ENCODE results near the gene CCDC172. TPM values are rescaled to one million over a fixed set of nuclear protein-coding genes. Genes with fewer than 3 reads are reported as not detected.

The CCDC172 gene
- total and polyA plus RNA-seq, 2 donors (not counting 1 experiment from before 2014, with no cell fraction given) = not detected

DNA sequence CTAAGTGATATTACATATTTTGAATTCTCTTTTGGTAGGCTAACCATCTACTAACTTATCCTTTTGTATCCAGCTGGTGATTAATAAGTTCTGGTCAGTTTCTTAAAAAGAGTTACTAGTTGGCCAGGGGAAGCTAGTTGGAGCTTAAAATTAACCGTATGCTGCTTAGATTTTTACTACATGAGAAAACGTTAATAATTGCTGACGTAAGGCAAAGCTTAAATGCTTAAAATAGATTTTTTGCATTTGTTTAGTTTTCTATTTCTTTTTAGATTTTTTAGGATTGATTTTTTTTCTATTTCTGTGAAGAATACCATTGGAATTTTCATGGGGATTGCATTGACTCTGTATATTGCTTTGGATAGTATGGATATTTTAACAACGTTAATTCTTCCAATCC is 32.6 kb downstream of the CCDC172 start:
- no peak overlapping the region for H3K4me2 ChIP-seq (replicated peaks; ENCODE audit: low read depth, low read length, poor library complexity, severe bottlenecking)
- TF ChIP-seq EZH2 (IDR thresholded peaks at IDR 0.05; ENCODE audit: borderline replicate concordance, insufficient read depth, low read depth, low read length, poor library complexity, severe bottlenecking) = no peak
- TF ChIP-seq, protein P1, sequence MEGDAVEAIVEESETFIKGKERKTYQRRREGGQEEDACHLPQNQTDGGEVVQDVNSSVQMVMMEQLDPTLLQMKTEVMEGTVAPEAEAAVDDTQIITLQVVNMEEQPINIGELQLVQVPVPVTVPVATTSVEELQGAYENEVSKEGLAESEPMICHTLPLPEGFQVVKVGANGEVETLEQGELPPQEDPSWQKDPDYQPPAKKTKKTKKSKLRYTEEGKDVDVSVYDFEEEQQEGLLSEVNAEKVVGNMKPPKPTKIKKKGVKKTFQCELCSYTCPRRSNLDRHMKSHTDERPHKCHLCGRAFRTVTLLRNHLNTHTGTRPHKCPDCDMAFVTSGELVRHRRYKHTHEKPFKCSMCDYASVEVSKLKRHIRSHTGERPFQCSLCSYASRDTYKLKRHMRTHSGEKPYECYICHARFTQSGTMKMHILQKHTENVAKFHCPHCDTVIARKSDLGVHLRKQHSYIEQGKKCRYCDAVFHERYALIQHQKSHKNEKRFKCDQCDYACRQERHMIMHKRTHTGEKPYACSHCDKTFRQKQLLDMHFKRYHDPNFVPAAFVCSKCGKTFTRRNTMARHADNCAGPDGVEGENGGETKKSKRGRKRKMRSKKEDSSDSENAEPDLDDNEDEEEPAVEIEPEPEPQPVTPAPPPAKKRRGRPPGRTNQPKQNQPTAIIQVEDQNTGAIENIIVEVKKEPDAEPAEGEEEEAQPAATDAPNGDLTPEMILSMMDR (IDR thresholded peaks at IDR 0.05) = no peak
- Mint-ChIP-seq H3K9me3 (ENCODE audit: insufficient read depth) (peaks cover 6% of the 10 kb centered on the region), H3K4me3 (no peak overlapping the region), H3K27ac (no peak overlapping the region), H3K4me1 (no peaks in the 10 kb centered on the region), H3K27me3 (no peaks in the 10 kb centered on the region)
- ChIA-PET CTCF (no interaction called here), POLR2A (no interaction called here)
- H3K9ac ChIP-seq (ENCODE audit: low read length) = no peak overlapping the region
- no peak overlapping the region for H3K27ac ChIP-seq (ENCODE audit: low read length in 2 of 2)
- no peaks in the 10 kb centered on the region for H4K20me1 ChIP-seq (ENCODE audit: control insufficient read depth, insufficient read depth, low read length, poor library complexity, severe bottlenecking)
- no peaks in the 10 kb centered on the region for H3K9me3 ChIP-seq (ENCODE audit: control extremely low read depth in 1 of 3, control insufficient read depth in 2 of 3, insufficient read depth in 1 of 3, low read length in 2 of 3)
- DNase-seq (no peak), ATAC-seq (ENCODE audit: low read depth) (no peak)
- no peaks in the 10 kb centered on the region for H3K36me3 ChIP-seq (replicated peaks in 1 of 2; ENCODE audit: control extremely low read depth in 1 of 2, control insufficient read depth in 1 of 2, extremely low read depth in 1 of 2, insufficient read depth in 2 of 2, low read length in 1 of 2)
- no peaks in the 10 kb centered on the region for H3K79me2 ChIP-seq (ENCODE audit: control insufficient read depth, insufficient read depth, low read length)
- WGBS (ENCODE audit: insufficient coverage) = 100% methylated on average over 1 of the region's 4 CpGs
- H3K27me3 ChIP-seq (replicated peaks in 1 of 4; ENCODE audit: control extremely low read depth in 1 of 4, control insufficient read depth in 3 of 4, insufficient read depth in 4 of 4, low read length in 3 of 4) = no peaks in the 10 kb centered on the region
- H2AFZ ChIP-seq (ENCODE audit: insufficient read depth, low read depth, low read length, poor library complexity, severe bottlenecking) = no peak overlapping the region
- no peak overlapping the region for H3K4me3 ChIP-seq (ENCODE audit: control extremely low read depth in 1 of 5, extremely low read depth in 1 of 5, insufficient read depth in 1 of 5, low read depth in 2 of 5, low read length in 4 of 5)
- intact Hi-C loops (cut with micrococcal nuclease) = no loop called here
- no peaks in the 10 kb centered on the region for H3K4me1 ChIP-seq (ENCODE audit: control insufficient read depth in 2 of 2, insufficient read depth in 2 of 2, low read length in 2 of 2)

DNA sequence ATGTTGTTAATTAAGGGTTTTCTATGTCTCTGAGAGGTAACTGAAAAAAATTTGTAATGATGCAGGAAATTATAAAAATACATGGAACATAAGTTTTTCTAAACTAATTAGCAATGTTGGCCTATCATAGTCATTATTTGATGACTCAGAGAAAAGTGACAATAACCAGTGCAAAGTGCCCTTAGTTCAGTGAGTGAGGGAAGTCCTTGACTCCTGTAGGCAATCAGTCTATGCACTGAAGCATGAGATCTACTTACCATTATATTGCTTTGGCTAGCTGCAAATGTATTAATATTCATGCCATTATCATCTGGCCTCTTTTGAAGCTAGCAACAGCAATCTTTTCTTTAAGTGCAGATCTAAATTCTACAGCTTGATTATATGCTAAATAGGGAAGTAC is 40.6 kb downstream of the CCDC172 start:
- no peak for TF ChIP-seq EZH2 (IDR thresholded peaks at IDR 0.05; ENCODE audit: borderline replicate concordance, insufficient read depth, low read depth, low read length, poor library complexity, severe bottlenecking)
- TF ChIP-seq, protein P1 (IDR thresholded peaks at IDR 0.05) = no peak
- Histone ChIP-seq H3K27me3 (replicated peaks in 1 of 4; ENCODE audit: control extremely low read depth in 1 of 4, control insufficient read depth in 3 of 4, insufficient read depth in 4 of 4, low read length in 3 of 4) (no peaks in the 10 kb centered on the region), H3K4me1 (ENCODE audit: control insufficient read depth in 2 of 2, insufficient read depth in 2 of 2, low read length in 2 of 2) (no peaks in the 10 kb centered on the region), H3K9me3 (ENCODE audit: control extremely low read depth in 1 of 3, control insufficient read depth in 2 of 3, insufficient read depth in 1 of 3, low read length in 2 of 3) (no peaks in the 10 kb centered on the region), H3K9ac (ENCODE audit: low read length) (no peak overlapping the region), H3K36me3 (replicated peaks in 1 of 2; ENCODE audit: control extremely low read depth in 1 of 2, control insufficient read depth in 1 of 2, extremely low read depth in 1 of 2, insufficient read depth in 2 of 2, low read length in 1 of 2) (no peaks in the 10 kb centered on the region), H3K79me2 (ENCODE audit: control insufficient read depth, insufficient read depth, low read length) (no peaks in the 10 kb centered on the region), H2AFZ (ENCODE audit: insufficient read depth, low read depth, low read length, poor library complexity, severe bottlenecking) (no peak overlapping the region), H4K20me1 (ENCODE audit: control insufficient read depth, insufficient read depth, low read length, poor library complexity, severe bottlenecking) (no peaks in the 10 kb centered on the region), H3K27ac (ENCODE audit: low read length in 2 of 2) (no peak overlapping the region), H3K4me3 (ENCODE audit: control extremely low read depth in 1 of 5, extremely low read depth in 1 of 5, insufficient read depth in 1 of 5, low read depth in 2 of 5, low read length in 4 of 5) (no peak overlapping the region), H3K4me2 (replicated peaks; ENCODE audit: low read depth, low read length, poor library complexity, severe bottlenecking) (no peak overlapping the region)
- intact Hi-C loops (cut with micrococcal nuclease) = no loop called here
- POLR2A ChIA-PET = no interaction called here
- ATAC-seq (ENCODE audit: low read depth) (no peak), DNase-seq (no peak)
- no peaks in the 10 kb centered on the region for H3K9me3 Mint-ChIP-seq (ENCODE audit: insufficient read depth)
- no peak overlapping the region for H3K4me3 Mint-ChIP-seq
- CTCF ChIA-PET = no interaction called here
- H3K27ac Mint-ChIP-seq = no peak overlapping the region
- no peaks in the 10 kb centered on the region for H3K27me3 Mint-ChIP-seq
- no peaks in the 10 kb centered on the region for H3K4me1 Mint-ChIP-seq
